ENCODE data around the gene AQR. TPM values are rescaled to one million over a fixed set of nuclear protein-coding genes. Genes with fewer than 3 reads are reported as not detected.
"Not testable (repeated sequence)": the region's sequence is repeated elsewhere in the genome, so short reads cannot be mapped to it uniquely, and the experiment has no call there.

Gene AQR
- total RNA-seq, 4 donors from 2014 or later = 14.7 to 29.4 (median 23.4) TPM

DNA sequence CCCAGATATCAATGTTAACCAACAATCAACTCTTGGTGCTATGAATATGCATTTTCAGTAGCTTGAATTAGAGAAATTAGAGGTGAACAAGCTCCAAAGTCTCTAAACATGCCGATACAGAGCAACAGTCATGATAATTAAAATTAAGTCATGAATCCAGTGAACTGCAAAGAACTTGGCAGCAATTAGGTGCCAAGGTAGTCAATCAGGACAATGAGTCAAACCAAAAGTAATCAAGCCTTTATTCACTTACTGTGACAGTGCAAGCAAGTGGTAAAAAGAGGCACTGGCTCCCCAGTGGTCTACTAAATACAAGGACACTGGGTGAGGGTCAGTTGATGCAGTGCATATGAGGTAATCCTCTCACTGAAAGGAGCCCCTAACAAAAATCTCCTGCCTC is 16.8 kb upstream of the AQR start:
- Histone ChIP-seq H3K27ac (peak overlapping the region; percentile 49 to 98 (median 97)), H3K4me1 (peaks cover 15 to 65% (median 33%) of the 10 kb centered on the region in 3 donors), H3K9me3 (no peaks in the 10 kb centered on the region), H3K27me3 (no peaks in the 10 kb centered on the region), H3K4me3 (peak overlapping the region; percentile 68 to 83 (median 78)), H3K36me3 (peaks cover 0 to 36% (median 0%) of the 10 kb centered on the region in 3 donors)
- TF ChIP-seq, protein P1, sequence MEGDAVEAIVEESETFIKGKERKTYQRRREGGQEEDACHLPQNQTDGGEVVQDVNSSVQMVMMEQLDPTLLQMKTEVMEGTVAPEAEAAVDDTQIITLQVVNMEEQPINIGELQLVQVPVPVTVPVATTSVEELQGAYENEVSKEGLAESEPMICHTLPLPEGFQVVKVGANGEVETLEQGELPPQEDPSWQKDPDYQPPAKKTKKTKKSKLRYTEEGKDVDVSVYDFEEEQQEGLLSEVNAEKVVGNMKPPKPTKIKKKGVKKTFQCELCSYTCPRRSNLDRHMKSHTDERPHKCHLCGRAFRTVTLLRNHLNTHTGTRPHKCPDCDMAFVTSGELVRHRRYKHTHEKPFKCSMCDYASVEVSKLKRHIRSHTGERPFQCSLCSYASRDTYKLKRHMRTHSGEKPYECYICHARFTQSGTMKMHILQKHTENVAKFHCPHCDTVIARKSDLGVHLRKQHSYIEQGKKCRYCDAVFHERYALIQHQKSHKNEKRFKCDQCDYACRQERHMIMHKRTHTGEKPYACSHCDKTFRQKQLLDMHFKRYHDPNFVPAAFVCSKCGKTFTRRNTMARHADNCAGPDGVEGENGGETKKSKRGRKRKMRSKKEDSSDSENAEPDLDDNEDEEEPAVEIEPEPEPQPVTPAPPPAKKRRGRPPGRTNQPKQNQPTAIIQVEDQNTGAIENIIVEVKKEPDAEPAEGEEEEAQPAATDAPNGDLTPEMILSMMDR (IDR thresholded peaks at IDR 0.05) = no peak
- TF ChIP-seq POLR2A (IDR thresholded peaks at IDR 0.05) = no peak
- no peak for DNase-seq
- 21% methylated on average over 1 of the region's 1 CpG for WGBS, 2 donors
- intact Hi-C loops (cut with DNase I) = no loop called here

DNA sequence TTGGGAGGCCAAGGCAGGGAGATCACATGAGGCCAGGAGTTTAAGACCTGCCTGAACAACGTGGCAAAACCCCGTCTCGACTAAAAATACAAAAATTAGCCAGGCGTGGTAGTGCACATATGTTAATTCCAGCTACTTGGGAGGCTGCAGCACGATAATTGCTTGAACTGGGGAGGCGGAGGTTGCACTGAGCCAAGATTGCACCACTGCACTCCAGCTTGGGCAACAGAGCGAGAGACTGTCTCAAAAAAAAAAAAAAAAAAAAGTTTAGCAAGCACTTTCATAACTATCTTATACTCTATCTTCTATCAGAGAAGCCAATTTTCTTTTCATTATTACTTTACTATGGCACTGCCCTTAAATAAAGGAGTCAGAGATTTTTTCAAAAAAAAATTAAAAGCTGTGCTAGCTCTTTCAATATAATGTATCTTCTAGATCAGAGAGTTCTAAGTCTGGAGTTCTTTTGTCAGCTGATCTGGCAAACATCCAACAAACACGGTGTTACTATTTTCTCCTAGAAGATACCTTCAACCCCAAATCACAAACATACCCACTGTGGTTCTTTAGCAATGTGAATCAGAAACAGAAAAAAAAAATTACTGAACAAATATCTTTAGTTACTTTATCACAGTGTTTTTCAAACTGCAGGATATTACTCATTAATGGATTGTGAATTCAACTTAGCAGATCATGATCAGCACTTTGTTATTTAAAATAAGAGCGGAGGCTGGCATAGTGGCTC is 15.5 kb upstream of the AQR start:
- Histone ChIP-seq H3K36me3 (peaks cover 0 to 49% (median 0%) of the 10 kb centered on the region in 3 donors), H3K27ac (peak overlapping the region in 3 of 4 donors; percentile 96 to 98 (median 98)), H3K4me3 (peak overlapping the region; percentile 0 to 83 (median 78)), H3K27me3 (no peaks in the 10 kb centered on the region), H3K4me1 (peaks cover 15 to 53% (median 28%) of the 10 kb centered on the region in 3 donors), H3K9me3 (no peaks in the 10 kb centered on the region)
- 46 to 50% methylated on average over 9 of the region's 9 CpGs for WGBS, 2 donors
- TF ChIP-seq POLR2A (IDR thresholded peaks at IDR 0.05) = no peak
- TF ChIP-seq, protein P1 (IDR thresholded peaks at IDR 0.05) = no peak
- intact Hi-C loops (cut with DNase I) = no loop called here
- no peak for DNase-seq

DNA sequence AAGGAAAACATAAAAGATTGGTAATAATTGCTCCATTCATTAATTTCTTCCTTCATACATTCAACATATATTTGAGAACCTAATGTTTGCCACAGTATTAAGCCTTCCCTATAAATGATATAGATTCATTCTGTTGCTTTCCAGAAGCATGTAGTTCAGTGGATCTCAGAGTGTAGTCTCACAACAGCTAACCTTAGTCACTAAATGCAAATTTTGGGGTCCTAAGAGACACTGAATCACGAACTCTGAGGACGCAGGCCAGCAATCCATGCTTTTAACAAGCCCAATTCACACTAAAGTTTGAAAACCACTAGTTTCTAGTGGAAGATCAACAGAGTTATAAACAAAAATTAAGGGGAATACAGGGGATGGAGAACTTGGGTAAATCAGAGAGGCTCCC is 7.2 kb upstream of the AQR start:
- Histone ChIP-seq H3K36me3 (peaks cover 0 to 34% (median 0%) of the 10 kb centered on the region in 3 donors), H3K4me3 (no peak overlapping the region), H3K9me3 (no peaks in the 10 kb centered on the region), H3K4me1 (no peaks in the 10 kb centered on the region), H3K27me3 (no peaks in the 10 kb centered on the region), H3K27ac (no peak overlapping the region)
- no peak for TF ChIP-seq POLR2A (IDR thresholded peaks at IDR 0.05)
- TF ChIP-seq, protein P1 (IDR thresholded peaks at IDR 0.05) = no peak
- 54 to 76% methylated on average over 2 of the region's 2 CpGs for WGBS, 2 donors
- intact Hi-C loops (cut with DNase I) = no loop called here
- no peak for DNase-seq

DNA sequence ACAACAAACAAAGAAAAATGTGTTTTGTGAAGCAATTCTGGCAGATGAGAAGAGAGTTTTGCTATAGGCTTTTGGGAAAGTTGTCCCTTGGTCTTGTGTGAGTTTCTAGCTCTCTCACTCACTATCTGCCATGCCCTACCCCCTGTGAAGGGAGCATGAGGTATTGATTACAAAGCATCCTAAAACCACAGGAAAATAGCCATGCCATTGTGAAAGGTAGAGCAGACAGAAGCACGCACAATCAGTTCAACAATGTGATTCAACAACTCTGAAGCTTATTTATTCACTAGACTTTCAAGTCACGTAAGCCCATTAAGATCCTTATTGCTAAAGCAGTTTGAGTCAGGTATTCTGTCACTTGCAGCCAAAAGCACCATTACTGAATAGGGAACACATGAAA is 6.5 kb upstream of the AQR start:
- intact Hi-C loops (cut with DNase I) = no loop called here
- 91 to 97% methylated on average over 2 of the region's 2 CpGs for WGBS, 2 donors
- H3K36me3 ChIP-seq = peaks cover 0 to 28% (median 0%) of the 10 kb centered on the region in 3 donors
- H3K27me3 ChIP-seq = no peaks in the 10 kb centered on the region
- no peaks in the 10 kb centered on the region for H3K4me1 ChIP-seq
- H3K9me3 ChIP-seq = no peaks in the 10 kb centered on the region
- TF ChIP-seq POLR2A (IDR thresholded peaks at IDR 0.05) = no peak
- TF ChIP-seq, protein P1 (IDR thresholded peaks at IDR 0.05) = no peak
- DNase-seq = no peak
- H3K27ac ChIP-seq = no peak overlapping the region
- no peak overlapping the region for H3K4me3 ChIP-seq

DNA sequence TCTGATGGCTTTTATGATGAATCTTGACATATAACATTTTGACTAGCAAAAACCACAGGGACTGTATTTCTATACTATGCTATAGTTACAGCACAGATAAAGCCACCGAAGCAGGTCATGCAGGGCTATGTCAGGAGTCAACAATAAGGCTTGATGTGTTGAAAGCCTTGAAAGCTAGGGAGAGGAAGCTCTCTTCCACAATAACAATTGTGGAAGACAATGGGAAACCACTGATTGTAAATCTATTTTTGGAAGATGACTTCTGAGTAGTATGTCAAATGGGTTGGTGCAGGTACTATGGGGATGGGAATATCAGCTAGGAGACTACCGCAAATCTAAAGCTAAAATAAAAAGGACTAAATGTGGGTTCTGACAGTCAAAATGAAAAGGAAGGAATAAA is 4.0 kb upstream of the AQR start:
- intact Hi-C loops (cut with DNase I) = no loop called here
- Histone ChIP-seq H3K36me3 (peaks cover 0 to 5% (median 0%) of the 10 kb centered on the region in 3 donors), H3K4me3 (no peak overlapping the region), H3K4me1 (peaks cover 5 to 12% (median 5%) of the 10 kb centered on the region in 3 donors), H3K27me3 (no peaks in the 10 kb centered on the region), H3K9me3 (no peaks in the 10 kb centered on the region), H3K27ac (no peak overlapping the region)
- DNase-seq = no peak
- no peak for TF ChIP-seq POLR2A (IDR thresholded peaks at IDR 0.05)
- TF ChIP-seq, protein P1 (IDR thresholded peaks at IDR 0.05) = no peak
- WGBS, 2 donors = 58 to 77% methylated on average over 2 of the region's 2 CpGs

DNA sequence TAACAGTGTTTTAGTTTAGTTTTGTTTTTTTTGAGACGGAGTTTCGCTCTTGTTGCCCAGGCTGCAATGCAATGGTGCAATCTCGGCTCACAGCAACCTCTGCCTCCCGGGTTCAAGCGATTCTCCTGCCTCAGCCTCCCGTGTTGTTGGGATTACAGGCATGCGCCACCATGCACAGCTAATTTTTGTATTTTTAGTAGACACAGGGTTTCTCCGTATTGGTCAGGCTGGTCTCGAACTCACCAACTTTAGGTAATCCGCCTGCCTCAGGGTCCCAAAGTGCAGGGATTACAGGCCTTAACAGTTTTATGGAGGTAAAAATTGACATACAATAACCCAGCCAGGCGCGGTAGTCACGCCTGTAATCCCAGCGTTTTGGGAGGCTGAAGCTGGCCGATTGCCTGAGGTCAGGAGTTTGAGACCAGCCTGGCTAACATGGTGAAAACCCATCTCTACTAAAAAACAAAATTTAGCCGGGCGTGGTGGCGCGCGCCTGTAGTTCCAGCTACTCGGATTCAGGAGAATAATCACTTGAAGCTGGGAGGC is 629 bp upstream of the AQR start:
- intact Hi-C loops (cut with DNase I); H3K9me3 ChIP-seq; H3K27me3 ChIP-seq; DNase-seq: not testable (repeated sequence)
- Histone ChIP-seq H3K27ac (peak overlapping the region; percentile 87 to 90 (median 88)), H3K4me3 (peak overlapping the region; percentile 79 to 97 (median 94)), H3K4me1 (peaks cover 18 to 40% (median 22%) of the 10 kb centered on the region in 3 donors), H3K36me3 (peaks cover 0 to 11% (median 0%) of the 10 kb centered on the region in 3 donors)
- 64% methylated on average over 21 of the region's 21 CpGs for WGBS, 2 donors

Measured in esophagus squamous epithelium (tissue), 5 donors.